IPS-15b (cell line): ENCODE results near the gene TRDMT1.

Source experiments
- H3K27me3 ChIP-seq: one replicate; pipeline ENCODE4 v1.6.1; 2013; ENCODE audit warnings: low read length; ENCODE audit not compliant: control insufficient read depth, insufficient read depth
- H3K36me3 ChIP-seq: one replicate; pipeline ENCODE4 v1.6.1; 2013; ENCODE audit warnings: low read length; ENCODE audit not compliant: control insufficient read depth, insufficient read depth
- H3K4me1 ChIP-seq: one replicate; pipeline ENCODE4 v1.6.1; 2013; ENCODE audit warnings: mild to moderate bottlenecking, low read length; ENCODE audit not compliant: control insufficient read depth, insufficient read depth
- H3K4me3 ChIP-seq: one replicate; pipeline ENCODE4 v1.5.1; 2013; ENCODE audit warnings: low read depth, low read length
- H3K9ac ChIP-seq: one replicate; pipeline ENCODE4 v1.6.1; 2013; ENCODE audit warnings: low read depth, mild to moderate bottlenecking, low read length
- H3K9me3 ChIP-seq: one replicate; pipeline ENCODE4 v1.6.1; 2013; ENCODE audit warnings: mild to moderate bottlenecking, low read length; ENCODE audit not compliant: control insufficient read depth, insufficient read depth

TRDMT1 gene

GRCh38 chr10:17162828-17163227 is 38.6 kb downstream of the TRDMT1 start:
- no peak overlapping the region for H3K9ac ChIP-seq
- no peak overlapping the region for H3K4me3 ChIP-seq
- no peaks in the 10 kb centered on the region for H3K27me3 ChIP-seq
- H3K4me1 ChIP-seq, result no peaks in the 10 kb centered on the region
- H3K9me3 ChIP-seq, result no peaks in the 10 kb centered on the region
- H3K36me3 ChIP-seq, result no peaks in the 10 kb centered on the region

GRCh38 chr10:17161775-17162174 is 39.7 kb downstream of the TRDMT1 start:
- Histone ChIP-seq H3K4me3 (no peak overlapping the region), H3K9ac (no peak overlapping the region), H3K4me1 (no peaks in the 10 kb centered on the region), H3K27me3 (no peaks in the 10 kb centered on the region), H3K36me3 (no peaks in the 10 kb centered on the region), H3K9me3 (no peaks in the 10 kb centered on the region)

- H3K9ac ChIP-seq, result no peak overlapping the region
- no peaks in the 10 kb centered on the region for H3K36me3 ChIP-seq
- no peak overlapping the region for H3K4me3 ChIP-seq
- no peaks in the 10 kb centered on the region for H3K27me3 ChIP-seq
- H3K4me1 ChIP-seq, result no peaks in the 10 kb centered on the region
- H3K9me3 ChIP-seq, result no peaks in the 10 kb centered on the region
These were observed 44.4 kb downstream of the TRDMT1 start for GRCh38 chr10:17157024-17157423.

- Histone ChIP-seq H3K9me3 (no peaks in the 10 kb centered on the region), H3K4me1 (no peaks in the 10 kb centered on the region), H3K9ac (no peak overlapping the region), H3K27me3 (no peaks in the 10 kb centered on the region), H3K36me3 (no peaks in the 10 kb centered on the region), H3K4me3 (no peak overlapping the region)
These were observed 45.6 kb downstream of the TRDMT1 start for GRCh38 chr10:17155826-17156225.

- Histone ChIP-seq H3K27me3 (no peaks in the 10 kb centered on the region), H3K9ac (no peak overlapping the region), H3K36me3 (no peaks in the 10 kb centered on the region), H3K9me3 (no peaks in the 10 kb centered on the region), H3K4me1 (no peaks in the 10 kb centered on the region), H3K4me3 (no peak overlapping the region)
These were observed 47.4 kb downstream of the TRDMT1 start for GRCh38 chr10:17154116-17154515.

- Histone ChIP-seq H3K9me3 (no peaks in the 10 kb centered on the region), H3K9ac (no peak overlapping the region), H3K4me3 (no peak overlapping the region), H3K36me3 (no peaks in the 10 kb centered on the region), H3K4me1 (no peaks in the 10 kb centered on the region), H3K27me3 (no peaks in the 10 kb centered on the region)
These were observed 48.2 kb downstream of the TRDMT1 start for GRCh38 chr10:17153321-17153720.

- no peaks in the 10 kb centered on the region for H3K27me3 ChIP-seq
- H3K36me3 ChIP-seq, result no peaks in the 10 kb centered on the region
- no peaks in the 10 kb centered on the region for H3K9me3 ChIP-seq
- H3K9ac ChIP-seq, result no peak overlapping the region
- H3K4me3 ChIP-seq, result no peak overlapping the region
- H3K4me1 ChIP-seq, result no peaks in the 10 kb centered on the region
These were observed 49.8 kb downstream of the TRDMT1 start for GRCh38 chr10:17151716-17152115.

GRCh38 chr10:17147884-17148489 is 53.5 kb downstream of the TRDMT1 start:
- Histone ChIP-seq H3K9me3 (no peaks in the 10 kb centered on the region), H3K27me3 (no peaks in the 10 kb centered on the region), H3K4me3 (no peak overlapping the region), H3K9ac (no peak overlapping the region), H3K36me3 (no peaks in the 10 kb centered on the region), H3K4me1 (no peaks in the 10 kb centered on the region)

- no peak overlapping the region for H3K4me3 ChIP-seq
- H3K36me3 ChIP-seq, result no peaks in the 10 kb centered on the region
- no peaks in the 10 kb centered on the region for H3K9me3 ChIP-seq
- no peaks in the 10 kb centered on the region for H3K4me1 ChIP-seq
- no peaks in the 10 kb centered on the region for H3K27me3 ChIP-seq
- H3K9ac ChIP-seq, result no peak overlapping the region
These were observed 54.6 kb downstream of the TRDMT1 start for GRCh38 chr10:17146892-17147291.

- Histone ChIP-seq H3K27me3 (no peaks in the 10 kb centered on the region), H3K4me3 (no peak overlapping the region), H3K36me3 (no peaks in the 10 kb centered on the region), H3K4me1 (no peaks in the 10 kb centered on the region), H3K9ac (no peak overlapping the region), H3K9me3 (no peaks in the 10 kb centered on the region)
These were observed 56.2 kb downstream of the TRDMT1 start for GRCh38 chr10:17145239-17145638.

GRCh38 chr10:17144757-17145156 is 56.7 kb downstream of the TRDMT1 start:
- Histone ChIP-seq H3K9ac (no peak overlapping the region), H3K4me1 (no peaks in the 10 kb centered on the region), H3K4me3 (no peak overlapping the region), H3K9me3 (no peaks in the 10 kb centered on the region), H3K27me3 (no peaks in the 10 kb centered on the region), H3K36me3 (no peaks in the 10 kb centered on the region)

GRCh38 chr10:17144032-17144431 is 57.4 kb downstream of the TRDMT1 start:
- H3K9me3 ChIP-seq, result no peaks in the 10 kb centered on the region
- H3K4me3 ChIP-seq, result no peak overlapping the region
- no peaks in the 10 kb centered on the region for H3K27me3 ChIP-seq
- H3K36me3 ChIP-seq, result no peaks in the 10 kb centered on the region
- H3K9ac ChIP-seq, result no peak overlapping the region
- H3K4me1 ChIP-seq, result no peaks in the 10 kb centered on the region
